HG02610 (cell line): ENCODE measurements around the gene CDK10.

Experiments
- ATAC-seq: cut with Tn5 transposase; IDR thresholded peaks from one replicate; pipeline ENCODE4 v1.9.1; 2021; ENCODE audit warnings: mild to moderate bottlenecking, moderate library complexity; ENCODE audit not compliant: unreplicated experiment

CDK10 gene

DNA sequence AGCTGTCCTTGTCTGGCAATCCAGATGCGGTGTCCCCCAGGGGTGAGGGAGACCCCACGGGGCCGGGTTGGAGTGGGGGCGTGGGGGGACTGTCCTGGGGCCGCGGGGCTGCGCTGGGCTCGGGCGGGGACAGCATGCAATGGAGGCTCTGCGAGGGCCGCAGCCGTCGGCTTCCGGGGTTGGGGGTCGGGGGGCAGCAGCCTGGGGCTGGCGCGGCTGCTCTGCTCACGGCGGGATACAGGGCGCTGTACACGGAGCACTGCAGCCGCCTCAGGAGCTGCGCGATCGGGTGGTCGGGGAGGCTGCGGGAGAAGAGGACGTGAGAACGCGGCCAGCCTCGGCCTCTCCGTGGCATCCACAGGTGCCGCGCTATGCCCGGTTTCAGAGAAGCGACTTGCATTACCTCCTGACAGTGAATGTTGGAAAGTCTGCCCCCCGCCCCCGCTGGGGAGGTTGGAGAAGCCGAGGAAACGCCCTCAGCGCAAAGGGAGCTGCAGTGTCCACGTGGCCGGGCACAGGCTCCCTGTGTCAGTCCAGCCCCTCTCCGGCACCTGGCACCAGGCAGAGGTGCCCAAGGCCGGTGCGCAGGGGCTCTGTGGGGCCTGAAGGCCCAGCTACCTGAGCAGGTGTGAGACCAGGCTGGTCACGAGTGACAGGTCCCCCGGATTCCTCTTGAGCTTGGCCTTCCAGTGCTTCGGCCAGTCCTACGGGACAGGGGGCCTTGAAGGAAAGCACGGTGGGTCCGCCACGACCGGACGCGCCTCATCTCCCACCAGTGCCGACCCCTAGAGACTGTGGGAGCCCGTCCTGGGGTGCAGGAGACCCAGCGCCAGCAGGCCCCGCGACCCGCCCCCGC is 24.4 kb downstream of the CDK10 start:
- no peak for ATAC-seq

DNA sequence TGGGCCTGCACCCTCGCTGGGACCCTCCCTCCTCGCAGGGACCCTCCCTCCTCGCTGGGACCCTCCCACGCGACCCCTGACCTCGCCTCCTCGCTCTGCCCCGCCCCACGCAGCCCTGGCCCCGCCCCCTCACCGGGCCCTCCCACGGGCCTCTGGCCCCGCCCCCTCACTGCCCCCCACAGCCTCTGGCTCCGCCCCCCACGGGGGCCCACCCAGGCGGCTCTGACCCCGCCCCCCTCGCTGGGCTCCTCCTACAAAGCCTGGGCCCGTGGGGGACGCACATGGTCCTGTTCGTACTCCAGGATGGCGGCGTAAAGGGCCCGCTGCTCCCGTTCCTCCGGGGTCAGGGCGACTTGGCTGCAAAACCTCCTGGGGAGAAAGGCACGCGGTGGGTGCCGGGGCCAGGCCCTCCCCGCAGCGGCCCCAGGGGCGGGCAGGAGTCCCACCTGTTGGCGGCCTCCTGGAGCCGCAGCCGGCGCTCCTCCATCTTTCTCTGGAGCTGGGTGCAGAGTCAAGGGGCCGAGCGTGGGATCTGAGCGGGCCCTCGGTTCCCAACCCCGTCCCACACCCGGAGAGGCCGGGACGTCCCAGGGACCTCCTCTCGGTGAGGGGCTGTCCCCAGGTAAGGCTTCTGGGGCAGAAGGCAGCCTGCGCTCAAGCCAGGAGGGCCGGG is 25.2 kb downstream of the CDK10 start:
- ATAC-seq = peak; percentile 49

DNA sequence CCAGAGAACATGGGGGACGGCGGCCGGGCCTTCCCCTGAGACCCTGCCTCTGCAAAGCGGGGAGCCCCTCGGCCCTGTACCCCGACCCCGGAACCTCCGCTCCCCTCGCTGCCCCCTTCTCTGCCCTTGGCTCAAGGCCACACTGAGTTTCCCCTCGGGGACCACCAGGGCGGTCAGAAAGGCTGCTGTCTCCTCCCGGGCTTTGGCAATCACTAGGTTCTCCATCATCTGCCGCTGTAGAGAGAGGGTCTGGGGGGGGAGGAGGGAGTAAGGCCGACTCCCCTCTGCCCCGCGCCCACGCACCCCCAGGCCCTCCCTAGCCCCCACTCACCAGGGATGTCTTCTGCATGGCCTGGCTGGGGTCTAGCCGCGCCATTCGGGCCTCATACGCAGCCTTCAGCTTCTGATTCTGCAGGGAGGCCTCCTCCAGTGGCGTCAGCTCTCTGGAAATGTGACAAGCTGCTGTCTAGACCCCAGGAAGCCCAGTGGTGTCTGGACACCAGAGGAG is 25.8 kb downstream of the CDK10 start:
- no peak for ATAC-seq

DNA sequence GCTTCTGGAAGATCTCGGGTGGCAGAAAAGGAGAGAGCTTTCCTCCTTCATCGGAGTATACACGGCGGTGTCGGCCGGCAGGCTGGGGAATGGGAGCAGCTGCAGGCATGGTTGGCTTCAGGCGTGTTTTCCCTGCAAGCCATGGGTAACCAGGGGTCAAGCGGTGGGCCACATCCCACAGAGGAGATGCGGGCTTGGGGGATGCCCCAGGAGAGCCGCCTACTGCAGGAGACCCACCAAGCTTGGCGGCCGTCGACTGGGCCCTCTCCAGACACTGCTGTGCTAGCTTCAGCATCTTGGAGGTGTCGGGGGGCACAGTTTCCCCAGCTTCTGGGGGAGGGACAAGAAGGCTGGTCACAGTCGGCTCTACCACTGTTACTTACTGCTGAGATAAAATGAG is 30.0 kb downstream of the CDK10 start:
- no peak for ATAC-seq

DNA sequence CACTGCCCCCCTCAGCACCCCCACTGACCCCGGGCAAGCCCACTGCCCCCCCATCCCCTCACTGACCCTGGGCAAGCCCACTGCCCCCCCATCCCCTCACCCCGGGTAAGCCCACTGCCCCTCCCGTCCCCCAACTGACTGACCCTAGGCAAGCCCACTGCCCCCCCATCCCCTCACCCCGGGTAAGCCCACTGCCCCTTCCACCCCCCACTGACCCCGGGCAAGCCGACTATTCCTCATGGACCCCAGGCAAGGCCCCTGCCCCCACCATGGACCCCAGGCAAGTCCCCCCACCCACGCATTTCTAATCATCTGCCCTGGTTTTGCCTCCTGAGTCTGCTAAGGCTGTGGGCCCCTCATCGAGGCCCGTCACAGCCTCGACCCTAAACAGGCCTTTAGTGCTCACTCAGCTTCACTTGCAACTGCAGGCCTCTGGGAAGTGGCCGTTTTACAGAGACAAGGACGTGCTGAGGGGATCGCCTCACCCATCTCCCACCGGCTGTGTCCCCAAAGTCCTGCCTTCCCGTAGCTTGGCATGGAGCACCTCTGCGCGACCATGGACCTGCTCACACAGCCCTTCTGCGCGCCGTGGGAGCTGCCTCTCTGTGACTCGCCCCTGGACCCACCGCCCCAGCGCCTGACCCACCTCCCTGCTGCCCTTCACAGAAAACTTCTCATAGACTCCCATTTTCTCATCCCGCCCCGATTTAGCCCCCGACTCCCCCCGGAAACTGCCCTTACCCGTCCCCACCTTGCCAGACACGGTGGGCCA is 30.6 kb downstream of the CDK10 start:
- ATAC-seq = no peak

DNA sequence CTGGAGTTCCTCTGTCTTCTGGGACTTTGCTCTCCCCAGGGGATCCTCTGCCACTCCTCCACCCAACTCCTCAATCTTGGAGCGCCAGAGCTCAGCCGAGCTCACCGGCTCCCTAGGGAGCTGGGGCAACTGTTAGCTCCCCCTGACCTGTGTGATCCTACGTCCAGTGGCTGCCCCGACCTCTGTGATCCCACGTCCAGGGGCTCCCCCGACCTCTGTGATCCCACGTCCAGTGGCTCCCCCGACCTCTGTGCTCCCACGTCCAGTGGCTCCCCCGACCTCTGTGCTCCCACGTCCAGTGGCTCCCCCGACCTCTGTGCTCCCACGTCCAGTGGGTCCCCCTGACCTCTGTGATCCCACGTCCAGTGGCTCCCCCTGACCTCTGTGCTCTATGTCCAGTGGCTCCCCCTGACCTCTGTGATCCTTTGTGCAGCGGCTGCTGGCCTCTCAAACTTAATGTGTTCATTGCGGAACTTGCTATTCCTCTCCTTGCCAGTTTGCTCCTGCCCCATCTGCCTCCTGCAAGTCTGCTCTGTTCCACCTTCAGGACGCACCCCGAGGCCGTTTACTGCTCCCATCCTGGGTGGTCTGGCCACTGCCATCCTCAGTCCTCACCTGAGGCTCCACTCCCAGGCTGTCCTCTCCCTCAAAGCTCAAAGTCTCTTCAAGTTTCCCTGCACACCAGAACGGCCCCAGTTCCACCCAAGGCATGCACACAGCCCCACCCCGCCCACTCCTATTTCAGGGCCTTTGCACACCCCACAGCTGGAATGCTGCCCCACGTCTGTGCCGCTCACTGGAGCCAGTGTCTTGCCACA is 31.4 kb downstream of the CDK10 start:
- no peak for ATAC-seq

DNA sequence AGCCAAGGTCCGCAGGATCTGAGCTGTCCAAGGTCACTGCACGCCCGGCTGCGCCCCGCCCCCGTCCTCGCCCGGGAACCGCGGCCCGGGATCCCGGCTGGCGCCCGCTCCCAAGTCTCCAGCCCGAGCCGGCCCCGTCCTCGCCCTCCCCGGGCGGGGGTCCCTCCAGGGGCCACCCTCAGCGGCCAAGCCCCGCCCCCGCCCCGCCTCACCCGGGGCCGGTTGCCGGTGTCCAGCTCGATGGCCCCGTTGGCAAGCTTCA is 34.0 kb downstream of the CDK10 start:
- peak; percentile 8 for ATAC-seq

DNA sequence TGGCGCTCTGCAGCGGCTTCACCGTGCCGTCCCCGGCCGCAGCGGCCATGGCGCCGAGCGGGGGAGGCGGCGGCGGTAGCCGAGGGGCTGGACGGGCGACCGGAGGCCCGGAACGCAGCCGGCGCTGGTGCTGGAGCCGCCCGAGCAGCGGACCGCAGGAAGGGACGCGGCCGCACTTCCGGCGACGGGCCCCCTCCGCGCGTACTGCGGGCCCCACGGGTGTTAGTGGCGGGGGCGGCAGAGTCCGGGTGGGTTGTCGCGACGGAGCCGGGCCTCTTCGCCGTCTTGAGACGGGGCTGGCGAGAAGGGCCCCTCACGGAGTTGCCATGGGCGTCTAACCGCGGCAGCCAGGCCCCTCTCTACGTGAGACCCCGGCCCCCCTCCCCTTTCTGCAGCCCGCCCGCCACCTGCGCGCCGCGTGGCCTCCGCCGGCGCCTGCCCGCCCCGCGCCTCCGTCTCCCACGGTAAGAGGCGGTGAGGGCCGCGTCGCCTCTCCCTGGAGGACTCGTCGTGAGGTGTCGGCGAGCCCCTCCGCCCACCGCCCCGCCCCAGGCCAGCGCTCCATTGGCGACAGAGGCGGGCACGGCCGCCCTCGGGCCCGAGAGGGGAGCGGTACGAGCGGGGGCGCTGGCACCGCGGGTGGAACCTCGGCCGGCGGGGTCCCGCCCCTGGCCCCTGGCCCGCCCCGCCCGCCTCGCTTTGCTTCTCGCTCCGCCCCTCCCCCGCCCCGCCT is 34.5 kb downstream of the CDK10 start, which contains the start of the genes VPS9D1 and ZNF276:
Gene VPS9D1 (minus strand): TSS at position 86 of the 733 bp plus-strand sequence. CDS start 37 bp downstream, at position 49.
Gene ZNF276 (plus strand): TSS at position 725 of the 733 bp plus-strand sequence. CDS start 104 bp downstream, outside the sequence.
- ATAC-seq = peak; percentile 49

DNA sequence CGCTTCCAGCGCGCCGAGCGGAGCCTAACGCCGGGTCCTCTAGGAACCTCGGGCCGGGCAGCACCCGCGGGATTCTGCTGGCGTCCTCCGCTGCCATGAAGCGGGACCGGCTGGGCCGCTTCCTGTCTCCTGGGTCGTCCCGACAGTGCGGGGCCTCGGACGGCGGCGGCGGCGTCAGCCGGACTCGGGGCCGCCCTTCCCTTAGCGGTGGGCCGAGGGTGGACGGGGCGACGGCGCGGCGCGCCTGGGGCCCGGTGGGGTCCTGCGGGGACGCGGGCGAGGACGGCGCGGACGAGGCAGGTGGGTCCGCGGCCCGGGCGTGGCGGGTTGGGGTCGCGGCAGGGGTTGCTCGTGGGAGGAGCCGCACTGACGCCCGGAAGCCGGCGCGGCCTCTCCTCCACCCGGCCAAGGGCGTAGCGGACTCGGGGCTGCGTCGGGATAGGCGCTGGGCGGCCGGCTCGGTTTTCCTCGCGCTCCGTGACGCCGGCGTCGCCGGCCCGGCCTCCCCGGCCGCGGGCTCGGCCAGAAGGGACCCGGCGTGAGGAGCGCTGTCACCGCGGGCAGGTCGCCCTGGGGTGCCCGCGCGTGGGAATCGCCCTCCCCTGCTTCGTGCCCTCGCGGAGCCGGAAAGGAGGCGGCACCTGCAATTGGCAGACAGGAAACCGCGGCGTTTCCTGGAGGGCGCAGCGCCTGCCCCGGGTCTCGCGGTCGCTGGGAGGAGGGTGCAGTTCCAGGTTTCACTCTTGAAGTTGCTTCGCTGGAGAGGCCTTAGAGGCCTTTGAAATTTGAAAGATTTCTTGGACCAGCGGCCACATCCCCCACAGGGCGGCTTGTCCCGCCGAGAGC is 35.3 kb downstream of the CDK10 start:
- peak; percentile 27 for ATAC-seq

DNA sequence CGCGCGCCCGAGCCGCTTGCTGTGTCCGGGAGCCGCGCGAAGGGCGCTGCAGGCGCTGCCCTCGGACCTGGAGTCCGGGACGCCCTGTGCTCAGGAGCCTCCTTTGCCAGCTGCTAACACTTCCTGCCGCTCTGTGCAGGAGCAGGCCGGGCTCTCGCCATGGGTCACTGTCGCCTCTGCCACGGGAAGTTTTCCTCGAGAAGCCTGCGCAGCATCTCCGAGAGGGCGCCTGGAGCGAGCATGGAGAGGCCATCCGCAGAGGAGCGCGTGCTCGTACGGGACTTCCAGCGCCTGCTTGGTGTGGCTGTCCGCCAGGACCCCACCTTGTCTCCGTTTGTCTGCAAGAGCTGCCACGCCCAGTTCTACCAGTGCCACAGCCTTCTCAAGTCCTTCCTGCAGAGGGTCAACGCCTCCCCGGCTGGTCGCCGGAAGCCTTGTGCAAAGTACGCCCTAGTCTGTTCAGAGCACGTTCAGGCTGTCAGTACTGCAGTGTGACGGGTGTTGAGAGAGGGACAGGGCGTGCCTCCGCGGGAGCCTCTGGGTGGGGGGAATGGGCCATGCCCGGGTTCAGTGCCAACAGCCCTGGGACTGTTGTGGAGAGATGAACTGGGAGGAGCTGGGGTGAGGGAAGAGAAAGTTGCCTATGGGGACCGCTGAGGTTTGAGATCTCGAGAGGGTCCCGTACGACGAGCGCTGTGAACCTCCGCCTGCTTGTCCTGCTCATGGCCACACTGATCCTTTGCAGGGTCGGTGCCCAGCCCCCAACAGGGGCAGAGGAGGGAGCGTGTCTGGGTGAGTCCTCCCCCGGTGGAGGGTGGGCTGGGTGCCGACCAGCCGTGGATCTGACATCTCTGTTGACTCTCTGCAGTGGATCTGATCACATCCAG is 36.1 kb downstream of the CDK10 start:
- peak; percentile 13 for ATAC-seq

DNA sequence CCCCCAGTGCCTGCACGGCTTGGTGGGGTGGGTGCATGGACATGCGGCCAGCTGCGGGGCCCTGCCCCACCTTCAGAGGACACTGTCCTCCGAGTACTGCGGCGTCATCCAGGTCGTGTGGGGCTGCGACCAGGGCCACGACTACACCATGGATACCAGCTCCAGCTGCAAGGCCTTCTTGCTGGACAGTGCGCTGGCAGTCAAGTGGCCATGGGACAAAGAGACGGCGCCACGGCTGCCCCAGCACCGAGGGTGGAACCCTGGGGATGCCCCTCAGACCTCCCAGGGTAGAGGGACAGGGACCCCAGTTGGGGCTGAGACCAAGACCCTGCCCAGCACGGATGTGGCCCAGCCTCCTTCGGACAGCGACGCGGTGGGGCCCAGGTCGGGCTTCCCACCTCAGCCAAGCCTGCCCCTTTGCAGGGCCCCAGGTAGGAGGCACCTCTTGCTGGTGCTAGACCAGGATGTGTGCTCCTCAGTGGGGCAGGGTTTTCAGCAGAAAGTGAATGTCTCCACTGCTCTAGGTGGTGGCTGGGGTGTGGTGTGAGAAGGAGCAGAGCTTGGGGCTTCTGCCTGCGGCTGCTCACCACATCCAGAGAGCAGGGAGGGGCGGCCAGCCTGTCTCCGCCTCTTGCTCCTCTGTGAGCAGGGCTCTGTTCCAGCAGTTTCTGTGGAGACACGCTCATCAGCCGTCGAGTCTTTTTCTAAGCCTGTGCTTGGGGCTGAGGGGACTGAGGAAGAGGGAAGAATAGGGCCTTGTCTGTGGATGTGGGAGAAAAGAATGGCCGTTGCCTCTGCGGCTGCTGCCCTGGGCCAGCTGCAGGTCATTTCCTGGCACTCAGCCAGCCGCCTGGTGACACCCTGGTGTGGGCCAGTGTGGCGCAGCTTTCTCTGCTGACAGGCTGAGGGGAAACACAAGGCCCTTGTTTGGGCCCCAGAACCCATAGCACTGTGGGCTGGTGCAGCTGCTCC is 37.1 kb downstream of the CDK10 start:
- no peak for ATAC-seq

DNA sequence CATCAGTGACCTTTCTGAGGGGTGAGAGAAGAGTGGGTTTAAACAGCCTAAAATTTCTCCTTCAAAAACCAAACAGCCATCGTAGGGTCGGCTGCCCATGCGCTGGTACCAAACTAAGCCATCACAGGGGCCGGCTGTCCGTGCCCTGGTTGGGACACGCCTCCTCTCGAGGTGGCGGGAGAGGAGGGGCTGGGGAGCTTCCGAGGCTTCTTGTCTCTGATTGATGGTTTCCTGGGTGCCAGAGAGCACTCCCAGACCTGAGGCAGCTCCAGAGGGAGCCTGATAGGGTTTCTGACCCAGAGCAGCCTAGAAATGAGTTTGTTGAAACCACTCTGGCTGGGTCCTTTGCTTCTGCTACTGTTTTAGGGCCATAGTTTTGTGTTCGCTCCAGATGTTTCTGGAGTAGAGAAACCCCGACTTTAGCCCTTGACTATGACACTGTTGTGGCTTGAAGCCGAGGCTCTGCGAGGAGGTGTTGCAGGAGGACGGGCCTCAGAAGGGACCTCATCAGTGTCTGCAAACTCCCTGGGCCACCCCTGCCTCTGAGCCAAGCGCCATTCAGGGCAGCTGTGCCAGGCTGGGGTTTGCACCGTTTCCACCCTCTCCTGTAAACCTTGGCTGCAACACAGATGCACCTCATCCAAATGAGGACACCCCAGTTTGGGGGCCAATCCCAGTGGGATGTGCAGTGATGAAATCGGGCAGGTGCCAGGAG is 41.1 kb downstream of the CDK10 start:
- ATAC-seq = no peak

DNA sequence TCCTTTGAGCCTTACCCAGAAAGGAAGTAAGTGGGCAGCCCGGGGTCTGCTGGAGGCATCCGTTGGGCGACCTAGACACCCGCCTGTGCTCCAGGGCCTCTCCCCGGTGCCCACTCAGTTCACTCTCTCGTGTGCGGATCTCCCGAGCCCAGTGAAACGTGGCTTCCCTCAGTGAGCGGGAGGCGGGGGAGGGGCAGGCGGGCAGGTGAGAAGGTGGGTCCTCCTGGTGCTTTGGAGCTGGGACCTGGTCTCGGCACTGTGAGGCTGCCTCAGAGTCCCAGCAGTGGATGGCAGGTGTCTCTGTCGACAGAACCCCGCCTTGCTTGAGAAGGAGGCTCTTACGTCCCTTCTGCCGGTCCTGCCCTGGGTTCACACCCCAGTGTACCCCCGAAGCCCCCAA is 42.8 kb downstream of the CDK10 start:
- no peak for ATAC-seq

DNA sequence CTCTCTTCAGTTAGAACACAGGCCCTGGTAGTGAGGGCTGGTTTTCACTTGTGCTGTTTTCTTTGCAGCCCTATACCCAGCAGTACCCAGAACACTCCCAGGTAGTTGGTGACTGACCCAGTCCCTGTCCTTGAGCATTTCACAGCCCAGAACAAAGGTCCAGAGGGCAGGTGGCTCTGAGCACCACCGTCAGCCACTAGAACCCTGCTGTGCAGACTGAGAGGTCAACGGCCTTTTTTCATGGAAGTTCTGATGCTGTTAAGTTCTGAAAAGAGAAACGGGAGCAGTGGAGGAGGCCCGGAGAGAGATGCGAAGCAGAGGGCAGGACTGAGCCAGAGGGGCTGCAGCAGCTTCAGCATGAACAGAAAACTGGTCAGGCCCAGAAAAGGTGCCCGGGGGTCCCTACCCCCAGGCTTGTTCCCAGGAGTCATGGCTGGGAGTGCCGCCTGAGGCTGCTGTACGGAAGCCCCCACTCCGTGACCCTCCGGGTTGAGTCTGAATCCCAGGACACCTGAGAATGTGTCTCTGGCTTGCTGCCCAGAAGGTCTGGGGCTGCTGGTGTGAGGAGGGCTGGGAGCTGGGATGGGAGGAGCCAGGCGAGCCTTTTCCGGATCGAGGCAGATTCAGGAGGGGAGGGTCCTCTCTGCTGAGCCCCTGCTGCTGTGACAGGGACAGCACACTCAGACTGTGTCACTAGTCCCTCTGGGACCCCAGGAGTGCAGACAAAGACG is 43.5 kb downstream of the CDK10 start:
- no peak for ATAC-seq

DNA sequence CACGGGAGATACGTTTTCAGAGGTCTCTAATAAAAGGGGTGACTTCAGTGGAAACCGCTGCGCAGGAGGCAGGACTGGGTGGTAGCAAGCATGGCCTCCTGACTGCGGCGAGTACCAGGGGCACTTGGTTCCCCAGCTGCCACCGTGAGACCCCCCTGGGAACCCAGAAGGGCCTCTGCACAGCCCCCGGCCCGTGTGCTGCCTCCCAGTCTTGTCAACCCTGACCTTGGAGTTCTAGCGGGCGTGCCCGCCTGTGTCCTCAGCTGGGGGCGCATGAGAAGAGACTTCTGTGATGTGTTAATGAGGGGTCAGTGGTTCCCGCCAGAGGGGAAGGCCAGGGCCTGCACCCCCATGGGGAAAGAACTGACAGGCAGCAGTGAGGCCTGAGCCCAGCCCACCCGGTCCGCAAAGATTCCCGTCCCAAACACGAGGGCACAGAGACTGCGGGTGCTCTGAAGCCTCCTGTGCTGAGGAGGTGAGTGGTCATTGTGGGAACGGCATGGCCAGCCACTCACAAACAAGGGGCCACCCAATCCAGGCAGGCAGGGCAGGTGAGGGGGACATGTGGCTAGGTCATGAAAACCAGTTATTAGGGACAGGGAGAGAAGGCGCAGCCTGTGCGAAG is 44.2 kb downstream of the CDK10 start:
- no peak for ATAC-seq
